Kidney epithelial cell (primary cell): ENCODE measurements around the gene ALKBH7. TPM values are rescaled to one million over a fixed set of nuclear protein-coding genes. Genes with fewer than 3 reads are reported as not detected.

Experiments used
- DNase-seq: peaks from one replicate; pipeline ENCODE4 v3.0.0-alpha.2; 2010; ENCODE audit warnings: low read depth
- H3K27me3 ChIP-seq: 2 replicates; pipeline ENCODE4 v1.6.0; 2011; ENCODE audit warnings: low read length; ENCODE audit not compliant: control insufficient read depth, insufficient read depth
- H3K36me3 ChIP-seq: 2 replicates; pipeline ENCODE4 v1.5.1; 2011; ENCODE audit warnings: low read length; ENCODE audit not compliant: control insufficient read depth, insufficient read depth
- H3K4me3 ChIP-seq: 2 replicates; pipeline ENCODE4 v1.5.1; 2011; ENCODE audit warnings: low read depth, mild to moderate bottlenecking, control low read depth, low read length
- total RNA-seq: library from RNA; depleted of rRNA; stranded (reverse); fragments of >200 nt; gene quantifications from 2 replicates; pipeline ENCODE4 v1.2.3, GENCODE V29; 2015
- TF ChIP-seq, protein P1 (sequence below): IDR thresholded peaks from 2 replicates; pipeline ENCODE4 v1.5.1; 2011; ENCODE audit warnings: mild to moderate bottlenecking, moderate library complexity, low read length, control low read depth, inconsistent platforms; ENCODE audit not compliant: insufficient read depth, poor library complexity, severe bottlenecking

Gene ALKBH7
- total RNA-seq, 1 donor from 2014 or later = 55.1 TPM

DNA sequence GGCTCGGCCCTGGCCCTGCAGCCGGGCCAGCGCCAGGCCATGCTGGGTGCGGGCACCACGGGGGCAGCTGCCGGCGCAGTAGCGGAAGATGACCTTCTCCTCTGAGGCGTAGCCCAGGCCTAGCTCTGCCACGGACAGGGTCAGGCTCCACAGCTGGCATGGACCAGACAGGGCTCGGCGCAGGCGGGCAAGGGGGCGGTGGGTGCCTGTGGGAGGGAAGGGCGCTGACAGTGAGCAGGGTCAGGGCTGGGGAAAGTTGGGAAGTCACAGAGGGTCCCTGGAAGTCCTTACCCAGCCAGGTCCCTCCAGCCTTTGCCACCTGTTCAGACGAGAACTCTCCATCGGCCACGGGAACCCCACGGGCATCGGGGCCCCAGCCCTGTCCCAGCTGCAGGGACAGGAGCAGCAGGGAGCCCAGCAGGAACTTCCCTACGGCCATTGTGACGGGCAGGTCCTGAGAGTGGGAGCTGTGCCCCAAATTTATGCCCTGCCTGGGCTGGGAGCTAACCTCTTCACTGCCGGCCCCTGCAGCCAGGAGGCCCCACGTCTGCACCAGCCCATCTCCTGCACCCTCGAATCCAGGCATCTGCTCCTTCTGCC, 2.9 kb downstream of the ALKBH7 start, which contains the start of gene PSPN:
Gene PSPN, minus strand, starts transcription at position 523 of the 600 bp plus-strand sequence. Its CDS starts 84 bp downstream, at position 439.
- Histone ChIP-seq H3K36me3 (peaks cover 1% of the 10 kb centered on the region), H3K4me3 (no peak within 1 kb of the TSS), H3K27me3 (no peaks in the 10 kb centered on the region)
- DNase-seq = no peak
- TF ChIP-seq, protein P1, sequence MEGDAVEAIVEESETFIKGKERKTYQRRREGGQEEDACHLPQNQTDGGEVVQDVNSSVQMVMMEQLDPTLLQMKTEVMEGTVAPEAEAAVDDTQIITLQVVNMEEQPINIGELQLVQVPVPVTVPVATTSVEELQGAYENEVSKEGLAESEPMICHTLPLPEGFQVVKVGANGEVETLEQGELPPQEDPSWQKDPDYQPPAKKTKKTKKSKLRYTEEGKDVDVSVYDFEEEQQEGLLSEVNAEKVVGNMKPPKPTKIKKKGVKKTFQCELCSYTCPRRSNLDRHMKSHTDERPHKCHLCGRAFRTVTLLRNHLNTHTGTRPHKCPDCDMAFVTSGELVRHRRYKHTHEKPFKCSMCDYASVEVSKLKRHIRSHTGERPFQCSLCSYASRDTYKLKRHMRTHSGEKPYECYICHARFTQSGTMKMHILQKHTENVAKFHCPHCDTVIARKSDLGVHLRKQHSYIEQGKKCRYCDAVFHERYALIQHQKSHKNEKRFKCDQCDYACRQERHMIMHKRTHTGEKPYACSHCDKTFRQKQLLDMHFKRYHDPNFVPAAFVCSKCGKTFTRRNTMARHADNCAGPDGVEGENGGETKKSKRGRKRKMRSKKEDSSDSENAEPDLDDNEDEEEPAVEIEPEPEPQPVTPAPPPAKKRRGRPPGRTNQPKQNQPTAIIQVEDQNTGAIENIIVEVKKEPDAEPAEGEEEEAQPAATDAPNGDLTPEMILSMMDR = no peak

GRCh38 chr19:6376512-6377190, 4.1 kb downstream of the ALKBH7 start:
- no peak for DNase-seq

GRCh38 chr19:6378041-6378440, 5.4 kb downstream of the ALKBH7 start:
- DNase-seq = peak; percentile 58
- no peak overlapping the region for H3K4me3 ChIP-seq
- H3K36me3 ChIP-seq = peaks cover 1% of the 10 kb centered on the region
- TF ChIP-seq, protein P1 = no peak
- no peaks in the 10 kb centered on the region for H3K27me3 ChIP-seq

More at GRCh38 chr19:6376512-6377190, 4.1 kb downstream of the ALKBH7 start:
- peaks cover 1% of the 10 kb centered on the region for H3K36me3 ChIP-seq
- no peak overlapping the region for H3K4me3 ChIP-seq
- H3K27me3 ChIP-seq = no peaks in the 10 kb centered on the region
- TF ChIP-seq, protein P1 = no peak

DNA sequence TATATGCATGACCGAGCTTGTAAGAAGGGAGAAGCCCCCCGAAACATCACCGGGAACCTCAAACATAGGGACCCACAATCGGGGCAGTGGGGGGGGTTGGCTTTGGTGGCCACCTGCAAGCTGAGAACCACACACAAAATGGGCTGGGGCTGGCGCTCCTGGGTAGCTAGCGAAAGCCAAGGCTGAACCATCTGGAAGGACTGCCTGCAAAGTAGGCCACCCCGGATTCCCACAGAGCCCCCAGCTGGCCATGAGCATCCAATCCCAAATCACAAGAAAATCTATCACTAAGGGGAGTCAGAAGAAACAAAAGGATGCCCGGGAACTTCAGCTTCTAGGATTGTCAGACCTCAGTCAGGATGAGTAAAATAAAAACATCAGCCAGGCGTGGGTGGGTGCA, 5.9 kb downstream of the ALKBH7 start:
- H3K27me3 ChIP-seq = no peaks in the 10 kb centered on the region
- DNase-seq = no peak
- peaks cover 1% of the 10 kb centered on the region for H3K36me3 ChIP-seq
- no peak overlapping the region for H3K4me3 ChIP-seq
- TF ChIP-seq, protein P1 = no peak

GRCh38 chr19:6379744-6380143, 7.2 kb downstream of the ALKBH7 start:
- no peak for DNase-seq
- peaks cover 1% of the 10 kb centered on the region for H3K36me3 ChIP-seq
- TF ChIP-seq, protein P1 = no peak
- H3K27me3 ChIP-seq = no peaks in the 10 kb centered on the region
- H3K4me3 ChIP-seq = no peak overlapping the region
